Measurements from ENCODE around the gene DERL2. TPM values are rescaled to one million over a fixed set of nuclear protein-coding genes. Genes with fewer than 3 reads are reported as not detected.
A peak's percentile ranks its signal among the peaks of the same experiment; 100 is the strongest.

The DERL2 gene
- total and polyA plus RNA-seq, 7 donors, result 23.1 to 104 (median 40.9) TPM

GRCh38 chr17:5531085-5531418 lies 45.1 kb upstream of the DERL2 start:
- no peak overlapping the region for H3K4me3 ChIP-seq
- H3K27ac ChIP-seq, result no peak overlapping the region
- H3K9me3 ChIP-seq, result no peaks in the 10 kb centered on the region
- no peak for TF ChIP-seq CTCF (IDR thresholded peaks at IDR 0.05)
- H3K36me3 ChIP-seq (ENCODE audit: insufficient read depth in 1 of 2, low read depth in 1 of 2), result peaks cover 0 to 17% of the 10 kb centered on the region in 2 donors
- H3K27me3 ChIP-seq (ENCODE audit: insufficient read depth in 3 of 3, low read length in 2 of 3), result no peaks in the 10 kb centered on the region
- intact Hi-C loops (cut with DNase I), result no loop called here
- ATAC-seq, result no peak
- no peak for DNase-seq
- peaks cover 21% of the 10 kb centered on the region for H3K4me1 ChIP-seq
- WGBS, 3 donors, result 95 to 97% (median 96%) methylated on average over 4 of the region's 4 CpGs

GRCh38 chr17:5530265-5531084 lies 44.5 kb upstream of the DERL2 start:
- Histone ChIP-seq H3K27ac (no peak overlapping the region), H3K36me3 (ENCODE audit: insufficient read depth in 1 of 2, low read depth in 1 of 2) (peaks cover 0 to 17% of the 10 kb centered on the region in 2 donors), H3K9me3 (no peaks in the 10 kb centered on the region), H3K4me3 (no peak overlapping the region), H3K27me3 (ENCODE audit: insufficient read depth in 3 of 3, low read length in 2 of 3) (no peaks in the 10 kb centered on the region), H3K4me1 (peaks cover 21% of the 10 kb centered on the region)
- DNase-seq (no peak), ATAC-seq (no peak)
- WGBS, 3 donors, result 87 to 89% (median 88%) methylated on average over 12 of the region's 12 CpGs
- intact Hi-C loops (cut with DNase I), result no loop called here
- TF ChIP-seq CTCF (IDR thresholded peaks at IDR 0.05), result no peak

- Histone ChIP-seq H3K27me3 (ENCODE audit: insufficient read depth in 3 of 3, low read length in 2 of 3) (no peaks in the 10 kb centered on the region), H3K27ac (peak overlapping the region; percentile 96), H3K4me3 (peak overlapping the region; percentile 6), H3K36me3 (ENCODE audit: insufficient read depth in 1 of 2, low read depth in 1 of 2) (peaks cover 0 to 16% of the 10 kb centered on the region in 2 donors), H3K9me3 (no peaks in the 10 kb centered on the region), H3K4me1 (peaks cover 21% of the 10 kb centered on the region)
- TF ChIP-seq CTCF (IDR thresholded peaks at IDR 0.05), result no peak
- WGBS, 3 donors, result 56 to 73% (median 65%) methylated on average over 9 of the region's 9 CpGs
- DNase-seq (no peak), ATAC-seq (peak; percentile 4 to 14 (median 12))
- intact Hi-C loops (cut with DNase I), result loop anchor here in 1 of 2 donors (2.0 kb wide), 1 partner anchor 41 kb away; the partner anchor contains the start of genes DERL2 and MIS12
Measured at GRCh38 chr17:5527601-5528250, 41.7 kb upstream of the DERL2 start.

- DNase-seq (peak; percentile 80 to 92), ATAC-seq (peak; percentile 99 to 100 (median 99))
- Histone ChIP-seq H3K4me1 (peaks cover 21% of the 10 kb centered on the region), H3K4me3 (peak overlapping the region; percentile 6), H3K27me3 (ENCODE audit: insufficient read depth in 3 of 3, low read length in 2 of 3) (no peaks in the 10 kb centered on the region), H3K9me3 (no peaks in the 10 kb centered on the region), H3K36me3 (ENCODE audit: insufficient read depth in 1 of 2, low read depth in 1 of 2) (peaks cover 0 to 9% of the 10 kb centered on the region in 2 donors), H3K27ac (peak overlapping the region; percentile 96)
- intact Hi-C loops (cut with DNase I), result loop anchor here in 1 of 2 donors (2.0 kb wide), 1 partner anchor 40 kb away; the partner anchor contains the start of genes DERL2 and MIS12
- no peak for TF ChIP-seq CTCF (IDR thresholded peaks at IDR 0.05)
- WGBS, 3 donors, result 21 to 30% (median 24%) methylated on average over 14 of the region's 14 CpGs
Measured at GRCh38 chr17:5526821-5527598, 41.0 kb upstream of the DERL2 start.
